Ishikawa (cell line): Measurements from ENCODE around the gene RSAD1.

Source experiments
- CEBPB ChIP-seq: IDR thresholded peaks from 2 replicates; pipeline ENCODE4 v1.6.1; 2012
- CREB1 ChIP-seq: IDR thresholded peaks from 2 replicates; pipeline ENCODE4 v1.6.1; 2012; ENCODE audit warnings: low read depth
- EGR1 ChIP-seq: IDR thresholded peaks from 2 replicates; pipeline ENCODE4 v1.6.1; 2012
- EP300 ChIP-seq: IDR thresholded peaks from 2 replicates; pipeline ENCODE4 v1.6.1; 2012; ENCODE audit warnings: borderline replicate concordance
- FOXM1 ChIP-seq: IDR thresholded peaks from 2 replicates; pipeline ENCODE4 v1.6.1; 2012; ENCODE audit warnings: low read depth, borderline replicate concordance
- MAX ChIP-seq: IDR thresholded peaks from 2 replicates; pipeline ENCODE4 v1.6.1; 2012
- NFIC ChIP-seq: IDR thresholded peaks from 2 replicates; pipeline ENCODE4 v1.6.1; 2012
- RAD21 ChIP-seq: IDR thresholded peaks from 2 replicates; pipeline ENCODE4 v1.6.1; 2012; ENCODE audit warnings: low read depth
- REST ChIP-seq: IDR thresholded peaks from 2 replicates; pipeline ENCODE4 v1.6.1; 2012; ENCODE audit warnings: low read depth, mild to moderate bottlenecking
- TAF1 ChIP-seq: IDR thresholded peaks from 2 replicates; pipeline ENCODE4 v1.6.1; 2012; ENCODE audit warnings: low read depth, mild to moderate bottlenecking
- TCF12 ChIP-seq: IDR thresholded peaks from 2 replicates; pipeline ENCODE4 v1.6.1; 2012; ENCODE audit warnings: low read depth
- TEAD4 ChIP-seq: IDR thresholded peaks from 2 replicates; pipeline ENCODE4 v1.6.1; 2012
- USF1 ChIP-seq: IDR thresholded peaks from 2 replicates; pipeline ENCODE4 v1.6.1; 2012
- YY1 ChIP-seq: IDR thresholded peaks from 2 replicates; pipeline ENCODE4 v1.6.1; 2012; ENCODE audit warnings: low read depth
- ZBTB7A ChIP-seq: IDR thresholded peaks from 2 replicates; pipeline ENCODE4 v1.6.1; 2012; ENCODE audit warnings: low read depth

RSAD1 gene

GRCh38 chr17:50531428-50532025 is 52.9 kb downstream of the RSAD1 start:
- TF ChIP-seq EP300 (no peak), CREB1 (no peak), MAX (no peak), USF1 (peak; percentile 46), TCF12 (no peak), ZBTB7A (no peak), TAF1 (no peak)

- TF ChIP-seq TEAD4: peak; percentile 72
- 0 out of 2 replicates have a peak, but pooled peaks have one; percentile 24 for TF ChIP-seq REST
- peak; percentile 87 for TF ChIP-seq EP300
- peak; percentile 88 for TF ChIP-seq TCF12
- TF ChIP-seq CEBPB: peak; percentile 43; the same call in 1 of the 2 replicates
- TF ChIP-seq RAD21: peak; percentile 28; the same call in 1 of the 2 replicates
- TF ChIP-seq EGR1: no peak
- peak; percentile 60; the same call in 1 of the 2 replicates for TF ChIP-seq YY1
- no peak for TF ChIP-seq CREB1
- peak; percentile 95; the same call in 1 of the 2 replicates for TF ChIP-seq ZBTB7A
- TF ChIP-seq MAX: peak; percentile 95
- TF ChIP-seq NFIC: peak; percentile 87
- TF ChIP-seq FOXM1: peak; percentile 59; the same call in 1 of the 2 replicates
- peak; percentile 67 for TF ChIP-seq TAF1
- TF ChIP-seq USF1: peak; percentile 50
These were observed 53.9 kb downstream of the RSAD1 start, which contains the start of gene EPN3 for GRCh38 chr17:50532452-50533024. Gene EPN3, plus strand, starts transcription at chr17:50532735. Its CDS starts 3,822 bp downstream, at chr17:50536557.

GRCh38 chr17:50533185-50533584 is 54.5 kb downstream of the RSAD1 start:
- no peak for TF ChIP-seq CREB1

- TF ChIP-seq CREB1: no peak
- TF ChIP-seq NFIC: no peak; the same call in none of the 2 replicates
- no peak for TF ChIP-seq RAD21
These were observed 55.1 kb downstream of the RSAD1 start for GRCh38 chr17:50533720-50534148.

GRCh38 chr17:50534222-50534978 is 55.7 kb downstream of the RSAD1 start:
- TF ChIP-seq RAD21 (peak; percentile 40; the same call in 1 of the 2 replicates), EGR1 (no peak), YY1 (peak; percentile 58; the same call in 1 of the 2 replicates), EP300 (peak; percentile 77), ZBTB7A (0 out of 2 replicates have a peak, but pooled peaks have one; percentile 32), FOXM1 (no peak), TCF12 (peak; percentile 91), TEAD4 (peak; percentile 47), TAF1 (peak; percentile 67), NFIC (peak; percentile 55; the same call in 1 of the 2 replicates), MAX (peak; percentile 78), CREB1 (no peak)

- TF ChIP-seq EGR1: no peak
- no peak for TF ChIP-seq YY1
- no peak for TF ChIP-seq TAF1
- no peak for TF ChIP-seq MAX
- no peak for TF ChIP-seq EP300
- no peak for TF ChIP-seq NFIC
- TF ChIP-seq RAD21: no peak
- no peak for TF ChIP-seq FOXM1
- no peak for TF ChIP-seq CEBPB
- TF ChIP-seq TEAD4: no peak
- TF ChIP-seq REST: no peak
These were observed 56.3 kb downstream of the RSAD1 start for GRCh38 chr17:50534979-50535326.
